GM21717 (cell line): ENCODE results near the gene USP22.
A peak's percentile ranks its signal among the peaks of the same experiment; 100 is the strongest.
"Not testable (repeated sequence)": the region's sequence is repeated elsewhere in the genome, so short reads cannot be mapped to it uniquely, and the experiment has no call there.

ENCODE experiments used
- ATAC-seq: cut with Tn5 transposase; IDR thresholded peaks from one replicate; pipeline ENCODE4 v1.9.1; 2021; ENCODE audit warnings: mild to moderate bottlenecking, moderate library complexity; ENCODE audit not compliant: unreplicated experiment

Gene USP22

DNA sequence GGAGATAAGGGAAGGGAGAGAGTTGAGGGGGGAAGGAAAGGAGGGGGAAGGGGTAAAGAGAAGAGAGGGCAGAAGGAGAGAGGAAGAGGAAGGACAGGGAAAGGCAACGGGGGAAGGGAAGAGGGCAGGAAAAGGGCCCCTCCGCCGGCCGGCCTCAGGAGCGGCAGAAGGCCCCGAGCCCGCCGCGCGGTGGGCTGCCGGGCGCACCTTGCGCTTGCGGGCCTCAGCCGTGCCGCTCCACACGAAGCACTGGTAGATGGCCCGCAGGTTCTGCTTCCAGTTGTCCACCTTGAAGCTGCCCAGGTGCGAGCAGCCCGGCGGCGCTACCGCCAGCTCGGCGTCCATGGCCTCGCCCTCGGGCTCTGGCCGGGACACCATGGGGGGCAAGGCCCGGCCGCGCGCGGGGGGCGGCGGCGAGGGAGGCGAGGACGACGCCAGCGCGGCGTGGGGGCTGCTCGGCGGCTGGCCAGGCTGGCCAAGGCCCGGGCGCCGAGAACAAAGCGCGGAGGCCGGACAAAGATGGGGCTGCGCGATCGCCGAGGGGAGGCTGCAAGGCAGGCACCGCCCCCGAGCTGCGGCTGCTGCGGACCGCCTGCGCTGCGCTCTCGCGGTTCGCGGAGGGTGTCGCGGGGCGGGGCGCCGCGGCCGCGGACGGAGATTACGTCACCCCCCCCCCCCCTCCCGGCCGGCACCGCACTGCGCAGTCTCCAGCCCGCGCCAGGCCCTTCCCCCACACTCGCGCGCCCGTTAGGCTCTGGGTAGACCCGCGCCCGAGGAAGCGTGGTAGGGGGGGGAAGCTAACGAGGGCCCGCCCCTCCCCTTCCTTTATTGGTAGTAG, at the start of gene USP22:
USP22 (minus strand) TSS at position 554 of the 838 bp plus-strand sequence; CDS start at position 378, 176 bp downstream.
- ATAC-seq, result peak; percentile 50

DNA sequence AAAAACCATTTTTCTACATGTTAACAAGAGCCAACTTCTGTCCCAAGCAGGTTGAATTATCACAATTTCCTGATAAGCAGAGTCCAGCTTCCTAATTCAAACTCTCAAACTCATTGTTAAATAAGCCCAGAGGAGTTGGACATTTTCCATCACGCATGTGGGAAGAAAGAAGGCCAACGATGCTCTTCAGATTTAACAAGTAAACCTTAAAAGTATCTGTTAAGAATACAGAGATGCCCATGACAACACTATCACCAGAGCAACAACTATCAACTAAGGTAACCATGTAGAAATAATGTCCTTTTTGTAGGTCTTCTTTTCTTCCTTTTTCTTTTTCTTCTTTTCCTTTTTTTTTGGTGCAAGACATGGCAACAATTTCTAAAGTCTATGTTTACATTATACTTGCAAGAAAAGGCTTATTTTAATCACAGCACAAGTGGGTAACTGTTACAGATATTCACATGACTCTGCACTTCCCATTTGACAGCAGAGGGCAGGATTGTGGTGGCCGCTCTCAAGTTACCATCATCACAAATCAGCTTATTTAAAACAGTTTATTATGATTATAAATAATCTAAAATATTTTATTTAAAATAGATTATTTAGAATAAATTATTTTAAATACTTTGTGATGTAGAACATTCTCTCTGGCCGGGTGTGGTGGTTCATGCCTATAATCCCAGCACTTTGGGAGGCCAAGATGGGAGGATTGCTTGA, 48.2 kb upstream of the USP22 start:
- no peak for ATAC-seq

DNA sequence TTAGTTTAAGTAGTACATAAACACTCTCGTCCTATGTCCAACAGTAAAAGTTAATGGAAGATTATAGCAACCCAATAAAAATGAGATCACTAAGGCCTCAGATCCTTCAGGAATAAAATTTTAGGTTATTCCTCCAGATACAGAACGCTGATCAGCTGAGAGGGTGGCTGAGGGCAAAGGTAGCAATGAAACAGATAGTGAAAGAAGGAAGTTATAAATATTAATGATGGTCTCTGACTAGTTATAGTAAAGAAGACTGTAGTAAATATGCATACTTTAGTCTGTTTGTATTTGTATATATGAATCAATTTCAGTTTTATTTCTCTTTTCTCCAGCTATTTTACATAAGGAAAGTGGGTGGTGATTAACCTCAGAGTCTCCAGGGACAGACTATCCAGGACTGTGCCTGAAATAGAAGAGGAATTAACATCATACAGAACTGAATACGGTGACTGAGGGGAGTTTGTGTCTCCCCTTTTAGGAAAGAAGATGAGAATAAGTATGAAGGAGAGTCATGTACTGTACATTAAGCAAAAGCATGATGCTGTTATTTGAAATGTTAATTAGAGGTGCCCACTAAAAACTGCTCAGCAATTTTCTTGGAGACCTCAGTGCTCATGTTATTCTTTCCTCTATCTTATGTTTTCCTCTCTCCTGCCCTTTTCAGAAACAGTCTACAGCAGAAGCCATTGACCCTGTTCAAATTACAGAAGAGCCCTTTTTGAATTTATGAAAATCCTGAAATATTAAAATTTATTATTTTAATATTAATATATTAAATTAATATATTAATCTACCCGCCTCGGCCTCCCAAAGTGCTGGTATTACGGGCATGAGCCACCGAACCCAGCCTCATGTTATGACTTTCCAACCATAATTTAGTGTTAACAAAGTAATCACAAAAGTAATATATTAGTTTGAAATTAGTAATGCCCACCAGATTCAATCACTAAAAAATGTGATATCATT, 47.4 kb upstream of the USP22 start:
- ATAC-seq, result peak; percentile 69

DNA sequence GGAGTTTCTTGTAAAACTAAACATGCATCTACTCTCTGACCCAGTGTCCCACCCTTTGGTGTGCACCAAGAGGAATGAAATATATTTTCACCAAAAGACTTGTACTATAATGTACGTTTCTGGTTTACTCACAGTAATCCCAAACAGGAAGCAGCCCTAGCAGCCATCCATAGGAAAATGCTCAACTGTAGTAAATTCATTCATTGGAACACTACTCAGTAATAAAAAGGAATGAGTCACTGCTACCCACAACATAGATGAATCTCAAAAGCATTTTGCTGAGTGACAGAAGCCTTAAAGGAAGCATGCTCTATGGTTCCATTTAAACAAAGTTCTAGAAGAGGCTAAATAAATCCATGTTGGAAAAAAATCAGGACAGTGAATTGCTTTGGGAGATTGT, 46.3 kb upstream of the USP22 start:
- no peak for ATAC-seq

DNA sequence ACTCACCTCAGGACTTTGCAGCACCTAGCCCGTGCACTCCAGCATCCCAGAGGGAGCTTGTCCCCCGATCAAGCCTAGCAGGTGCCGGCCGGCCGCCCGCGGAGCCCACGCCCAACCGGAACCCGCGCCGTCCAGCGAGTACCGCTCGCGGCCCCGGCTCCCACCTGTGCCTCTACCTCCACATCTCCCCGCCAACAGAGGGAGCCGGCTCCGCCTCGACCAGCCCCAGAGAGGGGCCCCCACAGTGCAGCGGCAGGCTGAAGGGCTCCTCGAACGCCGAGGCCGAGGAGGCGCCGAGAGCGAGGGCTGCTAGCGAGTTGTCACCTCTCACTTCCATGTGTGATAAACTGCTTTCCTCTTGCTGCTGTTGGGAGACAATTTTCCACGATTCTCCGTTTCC, 42.9 kb upstream of the USP22 start:
- ATAC-seq, result no peak

DNA sequence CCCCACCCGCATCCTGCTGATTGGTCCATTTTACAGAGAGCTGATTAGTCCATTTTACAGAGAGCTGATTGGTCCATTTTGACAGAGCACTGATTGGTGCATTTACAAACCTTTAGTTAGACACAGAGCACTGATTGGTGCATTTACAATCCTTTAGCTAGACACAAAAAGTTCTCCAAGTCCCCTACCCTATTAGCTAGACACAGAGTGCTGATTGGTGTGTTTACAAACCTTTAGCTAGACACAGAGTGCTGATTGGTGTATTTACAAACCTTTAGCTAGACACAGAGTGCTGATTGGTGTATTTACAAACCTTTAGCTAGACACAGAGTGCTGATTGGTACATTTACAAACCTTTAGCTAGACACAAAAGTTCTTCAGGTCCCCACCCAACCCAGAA, 42.5 kb upstream of the USP22 start:
- not testable (repeated sequence) for ATAC-seq

DNA sequence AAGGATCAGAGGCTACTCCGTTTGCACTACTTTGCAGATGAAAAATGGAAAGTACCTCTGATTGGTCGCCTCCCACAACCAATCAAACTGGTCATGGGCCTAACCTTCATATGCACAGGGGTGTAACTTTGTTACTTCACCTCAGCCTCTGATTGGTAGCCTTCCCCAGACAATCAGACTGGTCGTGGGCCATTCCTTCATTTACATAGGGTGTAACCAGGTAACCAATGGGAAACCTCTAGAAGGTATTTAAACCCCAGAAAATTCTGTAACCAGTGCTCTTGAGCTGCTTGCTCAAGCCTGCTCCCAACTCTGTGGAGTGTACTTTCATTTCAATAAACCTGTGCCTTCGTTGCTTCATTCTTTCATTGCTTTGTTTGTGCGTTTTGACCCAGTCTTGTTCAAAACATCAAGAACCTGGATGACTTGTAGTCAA, 39.2 kb upstream of the USP22 start:
- no peak for ATAC-seq

DNA sequence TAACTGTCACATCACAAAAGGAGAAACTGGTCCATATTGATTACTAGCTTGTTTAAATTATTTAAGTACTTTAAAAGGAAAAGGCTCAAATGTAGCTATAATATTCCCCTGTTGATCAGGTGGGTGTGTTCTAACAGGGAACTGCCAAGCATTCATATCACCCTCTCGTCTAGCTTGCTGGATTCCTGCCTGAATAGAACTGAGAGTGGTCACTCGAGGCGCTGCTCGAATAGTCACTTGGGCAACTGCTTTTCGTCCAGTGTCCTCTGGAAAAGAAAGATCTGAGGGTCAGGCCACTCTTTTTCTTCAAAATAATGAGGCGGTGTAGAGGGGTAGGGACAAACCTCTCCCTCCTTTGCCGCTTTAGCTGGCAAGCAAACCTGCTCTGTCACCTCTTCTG, 36.4 kb upstream of the USP22 start:
- ATAC-seq, result no peak

DNA sequence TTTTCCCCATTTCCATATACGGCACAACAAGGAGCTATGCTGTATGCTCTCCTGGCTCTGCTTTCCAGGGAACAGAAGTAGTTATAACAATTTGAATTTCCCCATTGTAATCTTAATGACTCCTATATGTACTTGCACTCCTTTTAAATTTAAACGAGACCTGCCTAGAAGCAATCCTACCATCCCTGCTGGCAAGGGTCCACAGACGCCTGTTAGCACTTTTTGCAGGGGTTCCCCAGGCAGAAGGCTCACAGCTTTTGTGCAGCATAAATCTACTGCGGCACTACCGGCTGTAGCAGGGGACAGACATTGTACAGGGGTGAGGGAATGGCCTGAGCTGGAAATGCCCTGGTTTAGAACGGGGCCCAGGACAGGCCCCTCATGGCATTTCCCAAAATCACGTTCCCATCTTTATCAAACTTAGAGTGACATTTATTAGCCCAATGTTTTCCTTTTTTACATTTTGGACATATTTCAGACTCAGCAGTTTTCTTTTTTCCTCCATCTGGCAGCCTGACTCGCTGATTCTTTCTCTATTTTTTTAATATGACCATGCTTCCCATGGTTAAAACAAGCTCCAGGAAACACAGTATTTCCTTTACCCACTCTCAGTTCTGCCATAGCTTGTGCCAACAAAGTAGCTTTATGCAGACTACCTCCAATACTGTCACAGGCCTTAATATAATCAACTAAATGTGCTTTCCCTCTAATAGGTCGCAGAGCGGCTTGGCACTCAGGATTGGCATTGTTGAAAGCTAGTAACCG, 35.4 kb upstream of the USP22 start:
- no peak for ATAC-seq

DNA sequence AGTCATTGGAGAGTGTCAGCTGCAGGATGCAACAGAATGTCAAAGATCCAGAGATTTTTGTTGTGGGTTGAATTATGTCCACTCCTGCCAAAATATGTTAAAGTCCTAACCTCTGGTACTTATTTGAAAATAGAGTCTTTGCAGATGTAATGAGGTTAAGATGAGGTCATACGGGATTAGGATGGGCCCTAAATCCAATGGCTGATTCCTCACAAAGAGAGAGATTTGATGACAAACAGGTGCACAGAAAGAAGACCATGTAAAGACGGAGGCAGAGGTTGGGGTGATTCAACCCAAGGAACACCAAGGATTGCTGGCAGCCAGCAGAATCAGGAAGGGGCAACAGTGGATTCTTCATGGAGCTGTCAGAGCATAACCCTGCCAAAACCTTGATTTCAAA, 34.5 kb upstream of the USP22 start:
- ATAC-seq, result no peak

DNA sequence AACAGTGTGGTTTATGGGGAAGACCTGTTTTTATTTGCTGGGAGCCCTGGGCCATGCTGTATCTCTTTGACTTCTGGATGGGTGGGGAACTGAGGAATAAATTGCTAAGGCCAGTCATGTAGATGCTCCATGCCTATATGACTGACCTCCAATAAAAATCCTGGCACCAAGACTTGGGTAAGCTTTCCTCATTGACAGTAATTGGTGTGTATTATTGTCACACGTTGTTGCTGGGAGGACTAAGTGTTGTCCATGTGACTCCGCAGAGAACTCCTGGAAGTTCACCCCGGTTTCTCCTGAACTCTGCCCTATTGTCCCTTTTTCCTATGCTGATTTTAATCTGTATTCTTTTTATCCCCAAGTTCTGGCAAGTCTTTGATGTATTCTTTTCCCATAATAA, 33.4 kb upstream of the USP22 start:
- no peak for ATAC-seq

DNA sequence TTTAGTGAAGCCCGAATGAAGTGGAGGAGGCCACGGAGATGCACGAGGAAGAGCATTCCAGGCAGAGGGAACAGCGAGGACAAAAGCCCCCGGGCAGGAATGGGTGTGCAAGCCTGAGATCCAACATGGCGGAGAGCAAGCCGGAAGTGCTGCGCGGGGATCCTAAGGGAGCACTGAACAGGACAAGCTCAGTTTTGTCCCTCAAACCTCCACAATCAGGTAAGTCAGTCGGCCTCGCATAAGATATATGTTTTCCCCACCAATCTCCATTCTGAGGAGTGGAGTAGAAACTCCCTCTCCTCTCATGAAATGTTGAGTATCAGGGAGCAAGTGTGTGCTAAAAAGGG, 32.9 kb upstream of the USP22 start:
- no peak for ATAC-seq

DNA sequence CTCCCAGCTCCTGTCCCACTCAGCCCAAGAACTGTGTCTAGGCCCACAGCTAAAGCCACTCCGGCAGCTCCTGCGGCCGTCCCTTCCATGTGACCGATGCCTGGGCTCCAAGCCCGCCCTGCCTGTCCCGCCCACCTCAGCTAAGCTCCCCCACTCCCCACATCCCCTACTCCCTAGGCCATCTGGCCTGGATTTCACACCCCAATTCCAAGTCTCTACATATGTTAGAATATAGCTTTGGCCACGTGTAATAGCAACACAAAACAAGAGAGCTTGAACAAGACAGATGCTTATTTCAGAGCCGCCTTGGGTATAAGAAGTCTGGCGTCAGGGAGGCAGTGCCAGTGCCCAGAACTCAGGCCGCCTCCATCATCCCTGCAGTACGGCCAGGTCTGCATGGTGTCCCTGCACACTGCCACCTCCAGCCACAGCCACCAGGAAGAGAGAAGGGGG, 30.0 kb upstream of the USP22 start:
- no peak for ATAC-seq

DNA sequence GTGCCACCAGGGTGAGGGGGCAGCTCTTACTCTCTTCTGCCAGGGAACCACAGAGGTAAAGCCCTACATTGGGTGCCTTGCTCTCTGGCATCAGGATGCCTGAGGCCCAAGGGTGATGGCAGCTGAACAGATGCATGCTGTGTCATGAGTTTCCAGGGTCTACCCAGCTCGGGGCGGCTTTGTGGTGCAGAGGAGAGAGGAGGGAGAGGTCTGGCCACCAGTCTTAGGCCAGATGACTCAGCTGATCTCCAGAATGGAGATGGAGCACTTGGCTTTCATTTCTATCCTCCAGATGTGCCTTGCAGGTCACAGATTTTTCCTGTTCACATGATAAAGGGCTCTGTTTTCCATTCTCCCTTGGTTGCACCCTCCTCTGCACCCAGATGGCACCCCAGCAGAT, 23.6 kb upstream of the USP22 start:
- no peak for ATAC-seq

DNA sequence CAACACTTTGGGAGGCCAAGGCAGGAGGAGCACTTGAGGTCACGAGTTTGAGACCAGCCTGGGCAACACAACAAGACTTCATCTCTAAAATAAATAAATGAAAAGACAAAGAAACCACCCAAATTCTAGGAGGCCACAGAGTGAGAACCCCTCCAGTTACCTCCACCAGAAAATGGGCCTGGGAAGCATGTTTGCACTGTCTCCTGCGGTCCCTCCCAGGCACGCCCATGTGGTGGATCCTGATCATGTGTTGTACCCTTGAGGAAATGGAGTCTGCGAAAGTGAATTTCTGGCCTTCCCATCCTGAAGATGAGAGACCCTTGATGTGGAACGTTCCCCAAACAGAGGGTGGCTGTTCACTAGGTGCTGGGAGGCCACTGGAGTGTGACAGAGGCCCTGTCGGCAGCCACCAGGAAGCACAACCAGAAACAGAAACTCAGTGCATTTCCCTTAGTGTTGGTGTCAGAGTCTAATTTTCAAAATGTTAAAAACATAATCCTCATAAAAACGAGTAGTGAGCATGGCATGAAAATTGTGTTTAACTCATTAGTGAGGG, 19.2 kb upstream of the USP22 start:
- peak; percentile 56 for ATAC-seq

DNA sequence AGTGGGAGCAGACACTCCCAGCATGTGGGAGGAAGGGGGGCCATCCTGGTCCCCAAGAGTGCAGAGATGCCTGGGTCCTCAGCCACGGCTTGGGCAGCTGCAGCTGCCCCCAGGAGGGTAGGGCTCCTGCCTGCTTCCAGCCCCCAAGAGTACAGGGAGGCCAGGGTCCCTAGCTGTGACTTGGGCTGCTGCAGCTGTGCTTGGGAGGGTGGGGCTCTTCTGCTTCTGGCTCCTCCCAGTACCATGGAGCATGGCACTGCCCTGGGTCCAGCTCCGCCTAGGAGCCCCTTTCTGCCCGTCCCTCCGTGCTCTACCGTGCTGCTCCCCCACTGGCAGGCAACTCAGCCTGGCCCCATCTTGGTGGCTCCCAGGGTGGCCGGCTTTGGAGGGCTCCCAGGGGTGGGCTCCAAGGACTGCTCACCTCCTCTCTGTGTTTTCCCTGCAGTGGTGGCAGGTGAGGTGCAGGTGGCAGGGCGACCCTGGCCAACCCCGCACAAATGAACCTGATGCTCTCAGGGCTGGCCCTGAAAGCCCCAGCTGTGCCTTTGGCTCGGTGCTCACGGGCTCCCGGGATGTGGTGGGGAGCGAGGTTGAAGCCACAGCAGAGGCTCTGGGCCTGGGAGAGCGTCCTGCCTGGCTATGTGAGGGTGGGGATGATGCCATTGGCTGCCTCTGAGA, 18.5 kb upstream of the USP22 start:
- no peak for ATAC-seq

DNA sequence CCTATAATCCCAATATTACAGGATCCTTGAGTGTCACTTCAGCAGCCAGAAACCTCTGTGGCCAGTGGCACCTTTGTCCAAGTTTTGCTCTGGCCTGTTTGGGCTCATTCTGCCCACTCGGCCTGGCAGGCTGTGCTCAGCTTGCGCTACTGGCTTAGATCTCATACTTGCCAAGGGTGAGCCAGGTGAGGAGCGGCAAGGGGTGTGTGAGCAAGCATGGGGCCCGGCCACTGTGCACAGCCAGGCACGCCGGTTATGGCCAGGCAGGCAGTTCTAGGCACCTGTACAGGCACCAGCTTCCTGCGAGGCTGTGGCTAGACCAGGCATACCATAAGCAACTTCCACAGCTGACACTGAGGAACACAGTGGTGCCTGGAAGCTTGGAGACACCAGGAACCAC, 16.9 kb upstream of the USP22 start:
- ATAC-seq, result no peak

DNA sequence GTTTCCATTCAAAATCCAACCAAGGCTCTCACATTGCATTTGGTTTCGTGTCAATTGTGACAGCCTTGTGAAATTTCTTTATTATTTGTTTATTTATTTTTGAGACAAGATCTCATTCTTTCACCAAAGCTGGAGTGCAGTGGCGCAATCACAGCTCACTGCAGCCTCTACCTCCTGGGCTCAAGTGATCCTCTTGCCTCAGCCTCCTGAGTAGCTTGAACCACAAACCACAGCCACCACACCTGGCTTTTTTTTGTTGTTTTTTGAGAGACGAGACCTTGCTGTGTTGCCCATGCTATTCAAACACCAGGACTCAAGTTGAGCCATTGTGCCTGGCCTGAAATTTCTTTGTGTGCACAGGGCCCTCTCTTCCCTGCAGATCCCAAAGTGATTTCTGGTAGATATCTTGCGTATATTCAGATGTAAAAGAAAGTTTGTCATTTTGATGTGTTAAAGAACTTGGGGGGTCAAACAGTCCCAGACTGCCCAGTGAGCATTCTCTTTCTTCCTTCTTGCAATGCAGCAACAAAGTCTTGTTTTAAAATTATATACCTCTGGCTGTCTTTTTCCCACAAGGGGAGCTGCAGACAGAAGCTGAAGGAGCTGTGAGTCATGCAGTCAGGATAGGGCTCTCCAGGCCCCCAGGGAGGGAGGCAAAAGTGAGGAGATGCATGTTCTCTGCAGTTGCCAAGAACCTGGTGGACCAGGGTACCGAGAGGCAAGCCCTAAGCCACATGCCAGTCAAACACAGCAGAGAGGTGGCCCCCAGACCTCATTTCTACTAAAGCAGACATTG, 15.5 kb upstream of the USP22 start:
- no peak for ATAC-seq

DNA sequence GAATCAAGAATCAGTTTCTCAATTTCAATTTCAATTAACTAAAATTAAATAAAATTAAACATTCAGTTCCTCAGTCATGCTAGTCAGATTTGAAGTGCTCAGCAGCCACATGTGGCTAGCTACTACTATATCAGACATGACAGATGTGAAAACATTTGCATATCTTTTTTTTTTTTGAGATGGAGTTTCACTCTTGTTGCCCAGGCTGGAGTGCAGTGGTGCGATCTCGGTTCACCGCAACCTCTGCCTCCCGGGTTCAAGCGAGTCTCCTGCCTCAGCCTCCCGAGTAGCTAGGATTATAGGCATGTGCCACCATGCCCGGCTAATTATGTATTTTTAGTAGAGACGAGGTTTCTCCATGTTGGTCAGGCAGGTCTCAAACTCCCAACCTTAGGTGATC, 10.2 kb upstream of the USP22 start:
- peak; percentile 66 for ATAC-seq
